SH-SY5Y (cell line): Measurements from ENCODE around the gene ZIC5.

Source experiments
- GATA2 ChIP-seq: IDR thresholded peaks from 2 replicates; pipeline ENCODE4 v1.6.1; 2011; ENCODE audit warnings: mild to moderate bottlenecking, low read depth, low read length
- GATA3 ChIP-seq: IDR thresholded peaks from 2 replicates; pipeline ENCODE4 v1.6.1; 2011; ENCODE audit warnings: low read depth, mild to moderate bottlenecking, low read length, moderate library complexity

- TF ChIP-seq GATA3: no peak
- TF ChIP-seq GATA2: no peak
Observed at GRCh38 chr13:99995589-99996380, 24.2 kb upstream of the ZIC5 start.
